Measurements from ENCODE around the gene NPAS3. TPM values are rescaled to one million over a fixed set of nuclear protein-coding genes. Genes with fewer than 3 reads are reported as not detected.

The NPAS3 gene
- total RNA-seq, 4 donors from 2014 or later = 0.51 to 15.2 (median 6.6) TPM

DNA sequence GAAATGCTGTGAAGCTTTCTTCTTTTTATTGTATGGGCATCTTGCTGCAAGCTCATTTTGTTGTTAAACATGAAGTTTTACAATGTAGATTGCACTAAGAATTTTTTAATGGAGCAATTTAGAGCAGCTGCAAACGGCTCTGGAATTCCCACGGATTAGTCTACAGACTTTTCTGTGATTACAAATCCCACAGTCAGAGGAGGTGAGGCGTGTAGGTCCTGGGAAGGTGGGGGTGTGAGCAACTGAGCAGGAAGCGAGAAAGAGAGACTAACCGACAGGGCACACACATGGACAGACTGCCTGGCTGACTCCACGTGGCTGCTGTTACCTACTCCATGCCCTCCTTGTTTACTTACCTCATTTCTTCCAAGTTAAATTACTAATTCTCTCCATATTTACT, 348.5 kb downstream of the NPAS3 start:
- Histone ChIP-seq H3K4me1 (no peaks in the 10 kb centered on the region), H3K9me3 (no peaks in the 10 kb centered on the region), H3K36me3 (no peaks in the 10 kb centered on the region), H3K27ac (no peak overlapping the region), H3K27me3 (no peaks in the 10 kb centered on the region), H3K4me3 (no peak overlapping the region)
- no peak for TF ChIP-seq POLR2A (IDR thresholded peaks at IDR 0.05)
- TF ChIP-seq, protein P1, sequence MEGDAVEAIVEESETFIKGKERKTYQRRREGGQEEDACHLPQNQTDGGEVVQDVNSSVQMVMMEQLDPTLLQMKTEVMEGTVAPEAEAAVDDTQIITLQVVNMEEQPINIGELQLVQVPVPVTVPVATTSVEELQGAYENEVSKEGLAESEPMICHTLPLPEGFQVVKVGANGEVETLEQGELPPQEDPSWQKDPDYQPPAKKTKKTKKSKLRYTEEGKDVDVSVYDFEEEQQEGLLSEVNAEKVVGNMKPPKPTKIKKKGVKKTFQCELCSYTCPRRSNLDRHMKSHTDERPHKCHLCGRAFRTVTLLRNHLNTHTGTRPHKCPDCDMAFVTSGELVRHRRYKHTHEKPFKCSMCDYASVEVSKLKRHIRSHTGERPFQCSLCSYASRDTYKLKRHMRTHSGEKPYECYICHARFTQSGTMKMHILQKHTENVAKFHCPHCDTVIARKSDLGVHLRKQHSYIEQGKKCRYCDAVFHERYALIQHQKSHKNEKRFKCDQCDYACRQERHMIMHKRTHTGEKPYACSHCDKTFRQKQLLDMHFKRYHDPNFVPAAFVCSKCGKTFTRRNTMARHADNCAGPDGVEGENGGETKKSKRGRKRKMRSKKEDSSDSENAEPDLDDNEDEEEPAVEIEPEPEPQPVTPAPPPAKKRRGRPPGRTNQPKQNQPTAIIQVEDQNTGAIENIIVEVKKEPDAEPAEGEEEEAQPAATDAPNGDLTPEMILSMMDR (IDR thresholded peaks at IDR 0.05) = no peak
- intact Hi-C loops (cut with DNase I; ENCODE audit: low total_unique reads) = no loop called here
- no peak for DNase-seq

DNA sequence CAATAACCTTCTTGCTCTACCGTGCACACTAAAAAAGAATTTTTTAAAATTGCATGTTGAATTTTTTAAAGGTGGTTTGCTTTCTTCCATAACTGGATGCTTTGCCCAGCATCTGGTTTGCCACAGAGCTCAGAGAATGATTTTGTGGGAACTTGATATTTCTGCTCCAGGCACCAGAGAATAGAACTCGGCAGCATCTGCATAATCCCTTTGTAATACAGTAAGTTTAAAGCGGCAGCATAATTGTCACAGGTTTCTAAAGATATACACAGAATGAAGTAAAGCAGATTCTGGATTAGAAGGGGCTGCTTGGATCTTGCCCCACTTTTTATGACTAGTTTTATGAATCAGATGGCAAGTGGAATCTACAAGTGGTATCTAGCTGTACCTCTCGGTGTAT, 352.0 kb downstream of the NPAS3 start:
- no peaks in the 10 kb centered on the region for H3K4me1 ChIP-seq
- no peak overlapping the region for H3K27ac ChIP-seq
- no peaks in the 10 kb centered on the region for H3K27me3 ChIP-seq
- DNase-seq = no peak
- no peak overlapping the region for H3K4me3 ChIP-seq
- no peaks in the 10 kb centered on the region for H3K36me3 ChIP-seq
- intact Hi-C loops (cut with DNase I; ENCODE audit: low total_unique reads) = no loop called here
- no peak for TF ChIP-seq POLR2A (IDR thresholded peaks at IDR 0.05)
- TF ChIP-seq, protein P1 (IDR thresholded peaks at IDR 0.05) = no peak
- no peaks in the 10 kb centered on the region for H3K9me3 ChIP-seq

DNA sequence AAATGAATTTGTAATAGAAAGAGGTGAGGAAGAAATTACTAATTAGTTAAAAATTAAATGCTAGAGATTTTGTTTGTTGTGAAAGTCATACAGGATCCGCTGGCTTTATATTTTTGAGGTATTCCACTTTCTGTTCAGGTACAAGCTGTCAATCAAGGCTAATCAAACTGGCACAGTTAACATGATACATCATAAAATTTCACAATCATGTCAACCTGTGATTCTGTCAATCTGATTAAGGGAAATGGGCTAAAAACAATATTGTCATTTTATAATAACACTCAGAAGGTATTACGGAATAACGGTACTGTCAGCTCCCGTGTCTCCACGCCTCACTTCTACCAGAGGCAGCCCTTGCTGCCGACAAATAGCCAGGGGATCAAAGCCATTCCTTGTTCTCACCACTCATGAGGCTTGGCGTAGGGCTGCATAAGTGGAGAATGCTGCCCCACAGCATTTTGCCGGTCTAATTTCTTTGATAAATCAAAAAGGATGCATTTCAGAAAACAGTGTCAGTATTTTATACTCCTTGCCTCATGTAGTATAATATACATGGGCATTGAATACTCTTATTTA, 352.9 kb downstream of the NPAS3 start:
- H3K27ac ChIP-seq = no peak overlapping the region
- H3K27me3 ChIP-seq = no peaks in the 10 kb centered on the region
- H3K36me3 ChIP-seq = no peaks in the 10 kb centered on the region
- H3K9me3 ChIP-seq = no peaks in the 10 kb centered on the region
- intact Hi-C loops (cut with DNase I; ENCODE audit: low total_unique reads) = no loop called here
- H3K4me3 ChIP-seq = no peak overlapping the region
- TF ChIP-seq, protein P1 (IDR thresholded peaks at IDR 0.05) = no peak
- TF ChIP-seq POLR2A (IDR thresholded peaks at IDR 0.05) = no peak
- no peaks in the 10 kb centered on the region for H3K4me1 ChIP-seq
- no peak for DNase-seq

DNA sequence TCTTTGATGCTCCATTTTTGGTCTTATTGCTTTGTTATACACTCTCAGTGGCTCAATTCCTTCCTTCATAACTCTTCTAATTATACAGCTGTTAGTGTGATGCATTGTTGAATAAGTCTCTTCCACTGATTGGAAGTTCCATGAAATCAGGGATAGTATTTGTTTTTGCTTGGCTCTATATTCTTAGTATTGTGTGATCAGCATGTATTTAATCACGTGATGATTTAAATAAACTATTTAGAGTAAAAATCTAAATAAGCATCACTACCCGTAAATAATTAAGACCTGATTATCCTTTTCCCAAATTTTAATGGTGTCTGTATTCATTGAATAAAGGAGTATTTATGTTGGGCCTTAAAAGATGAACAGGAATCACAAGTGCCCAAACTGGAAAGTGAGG, 355.7 kb downstream of the NPAS3 start:
- intact Hi-C loops (cut with DNase I; ENCODE audit: low total_unique reads) = no loop called here
- Histone ChIP-seq H3K9me3 (no peaks in the 10 kb centered on the region), H3K36me3 (no peaks in the 10 kb centered on the region), H3K27ac (no peak overlapping the region), H3K4me3 (no peak overlapping the region), H3K4me1 (no peaks in the 10 kb centered on the region), H3K27me3 (no peaks in the 10 kb centered on the region)
- DNase-seq = no peak
- TF ChIP-seq, protein P1 (IDR thresholded peaks at IDR 0.05) = no peak
- no peak for TF ChIP-seq POLR2A (IDR thresholded peaks at IDR 0.05)

DNA sequence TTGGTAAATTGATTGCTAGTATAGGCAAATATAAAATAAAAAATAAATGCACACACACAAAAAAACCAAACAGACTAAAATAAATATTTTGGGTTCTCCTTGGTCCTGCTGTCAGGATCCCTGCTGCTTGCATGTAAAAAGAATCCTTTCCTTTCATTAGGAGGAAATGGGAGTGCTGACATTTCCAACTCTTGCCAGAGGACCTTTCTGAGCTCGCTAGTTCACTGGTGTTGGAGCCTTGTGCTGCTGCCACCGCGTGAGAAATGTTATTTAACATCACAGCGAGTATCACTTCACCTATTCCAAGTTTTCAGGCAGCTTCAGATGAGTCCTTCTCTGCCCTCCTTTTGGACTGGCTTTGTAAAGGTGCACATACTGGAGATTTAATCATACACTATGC, 358.9 kb downstream of the NPAS3 start:
- intact Hi-C loops (cut with DNase I; ENCODE audit: low total_unique reads) = no loop called here
- H3K27me3 ChIP-seq = no peaks in the 10 kb centered on the region
- no peaks in the 10 kb centered on the region for H3K4me1 ChIP-seq
- H3K4me3 ChIP-seq = no peak overlapping the region
- TF ChIP-seq POLR2A (IDR thresholded peaks at IDR 0.05) = no peak
- TF ChIP-seq, protein P1 (IDR thresholded peaks at IDR 0.05) = no peak
- no peak for DNase-seq
- H3K27ac ChIP-seq = no peak overlapping the region
- no peaks in the 10 kb centered on the region for H3K36me3 ChIP-seq
- H3K9me3 ChIP-seq = no peaks in the 10 kb centered on the region

Data from uterus (tissue), 4 donors.